SU-DHL-6 (cell line): ENCODE measurements around the gene KDM7A.

ENCODE experiments used
- H2AFZ ChIP-seq: fragments of 200-600 bp; sonication (generic); 2 replicates; pipeline ENCODE4 v1.6.1; 2014; ENCODE audit warnings: low read depth, mild to moderate bottlenecking, moderate library complexity, mixed read lengths, antibody characterized with exemption, low read length; ENCODE audit not compliant: severe bottlenecking
- H3F3A ChIP-seq: fragments of 200-600 bp; shearing (Covaris generic); 2 replicates; pipeline ENCODE4 v1.6.0; 2016; ENCODE audit warnings: antibody characterized with exemption, mild to moderate bottlenecking; ENCODE audit not compliant: insufficient read depth
- H3K27ac ChIP-seq: fragments of 200-600 bp; sonication (generic); 2 replicates; pipeline ENCODE4 v1.5.1; 2016; ENCODE audit warnings: low read depth, mild to moderate bottlenecking, low read length, moderate library complexity, mixed read lengths
- H3K27me3 ChIP-seq: fragments of 200-600 bp; sonication (generic), shearing (Covaris generic); 2 replicates; pipeline ENCODE4 v1.6.0; 2014; ENCODE audit warnings: mild to moderate bottlenecking, low read length
- H3K36me3 ChIP-seq: fragments of 200-600 bp; sonication (generic); 2 replicates; pipeline ENCODE4 v1.6.1; 2014; ENCODE audit warnings: mild to moderate bottlenecking, low read length, mixed read lengths
- H3K4me2 ChIP-seq: fragments of 300-600, 200-600 bp; shearing (Covaris generic), sonication (generic); 2 replicates; pipeline ENCODE4 v1.6.0; 2014; ENCODE audit warnings: low read length, low read depth, mild to moderate bottlenecking; ENCODE audit not compliant: poor library complexity, severe bottlenecking
- H3K4me3 ChIP-seq: fragments of 200-600 bp; sonication (generic); 2 replicates; pipeline ENCODE4 v1.5.1; 2014; ENCODE audit warnings: antibody characterized with exemption, low read length, mild to moderate bottlenecking, mixed read lengths; ENCODE audit not compliant: insufficient read depth, poor library complexity, severe bottlenecking
- H3K79me2 ChIP-seq: fragments of 200-600 bp; sonication (generic); 2 replicates; pipeline ENCODE4 v1.6.1; 2014; ENCODE audit warnings: mild to moderate bottlenecking, low read length, moderate library complexity; ENCODE audit not compliant: insufficient read depth
- H3K9ac ChIP-seq: fragments of 200-600 bp; sonication (generic); 2 replicates; pipeline ENCODE4 v1.7.0; 2014; ENCODE audit warnings: mild to moderate bottlenecking, low read length
- H3K9me2 ChIP-seq: fragments of 200-600 bp; sonication (generic); replicated peaks from 2 replicates; pipeline ENCODE4 v1.6.1; 2014; ENCODE audit warnings: low read length; ENCODE audit not compliant: insufficient read depth
- H3K9me3 ChIP-seq: fragments of 200-600 bp; sonication (generic); 2 replicates; pipeline ENCODE4 v1.6.1; 2014; ENCODE audit warnings: low read length, mixed read lengths; ENCODE audit not compliant: insufficient read depth
- H4K20me1 ChIP-seq: fragments of 200-600 bp; sonication (generic); 2 replicates; pipeline ENCODE4 v1.6.1; 2014; ENCODE audit warnings: low read depth, mild to moderate bottlenecking, antibody characterized with exemption, low read length, moderate library complexity, mixed read lengths
- EZH2phosphoT487 ChIP-seq: fragments of 200-600 bp; sonication (generic), shearing (Covaris generic); conservative IDR thresholded peaks from 2 replicates; pipeline ENCODE4 v1.6.1; 2018; ENCODE audit warnings: mild to moderate bottlenecking, antibody characterized with exemption, low read length, moderate library complexity, mixed read lengths
- TF ChIP-seq, protein P1 (sequence below): fragments of 200-600 bp; sonication (generic); IDR thresholded peaks from one replicate; pipeline ENCODE4 v1.5.1; 2017; ENCODE audit warnings: antibody characterized with exemption, mild to moderate bottlenecking, low read length, moderate library complexity; ENCODE audit not compliant: insufficient read depth, poor library complexity, severe bottlenecking

KDM7A gene

GRCh38 chr7:140035400-140036223 lies 141.2 kb downstream of the KDM7A start:
- H3K27me3 ChIP-seq: no peaks in the 10 kb centered on the region
- no peaks in the 10 kb centered on the region for H3K79me2 ChIP-seq
- no peak overlapping the region for H3K27ac ChIP-seq
- no peaks in the 10 kb centered on the region for H3F3A ChIP-seq
- H2AFZ ChIP-seq: no peak overlapping the region
- no peaks in the 10 kb centered on the region for H4K20me1 ChIP-seq
- H3K9me3 ChIP-seq: no peaks in the 10 kb centered on the region
- no peaks in the 10 kb centered on the region for H3K36me3 ChIP-seq
- no peaks in the 10 kb centered on the region for H3K9me2 ChIP-seq
- H3K4me2 ChIP-seq: no peak overlapping the region
- no peak overlapping the region for H3K9ac ChIP-seq
- H3K4me3 ChIP-seq: no peak overlapping the region
- TF ChIP-seq EZH2phosphoT487: no peak
- TF ChIP-seq, protein P1, sequence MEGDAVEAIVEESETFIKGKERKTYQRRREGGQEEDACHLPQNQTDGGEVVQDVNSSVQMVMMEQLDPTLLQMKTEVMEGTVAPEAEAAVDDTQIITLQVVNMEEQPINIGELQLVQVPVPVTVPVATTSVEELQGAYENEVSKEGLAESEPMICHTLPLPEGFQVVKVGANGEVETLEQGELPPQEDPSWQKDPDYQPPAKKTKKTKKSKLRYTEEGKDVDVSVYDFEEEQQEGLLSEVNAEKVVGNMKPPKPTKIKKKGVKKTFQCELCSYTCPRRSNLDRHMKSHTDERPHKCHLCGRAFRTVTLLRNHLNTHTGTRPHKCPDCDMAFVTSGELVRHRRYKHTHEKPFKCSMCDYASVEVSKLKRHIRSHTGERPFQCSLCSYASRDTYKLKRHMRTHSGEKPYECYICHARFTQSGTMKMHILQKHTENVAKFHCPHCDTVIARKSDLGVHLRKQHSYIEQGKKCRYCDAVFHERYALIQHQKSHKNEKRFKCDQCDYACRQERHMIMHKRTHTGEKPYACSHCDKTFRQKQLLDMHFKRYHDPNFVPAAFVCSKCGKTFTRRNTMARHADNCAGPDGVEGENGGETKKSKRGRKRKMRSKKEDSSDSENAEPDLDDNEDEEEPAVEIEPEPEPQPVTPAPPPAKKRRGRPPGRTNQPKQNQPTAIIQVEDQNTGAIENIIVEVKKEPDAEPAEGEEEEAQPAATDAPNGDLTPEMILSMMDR: no peak
